Pons (tissue), 1 donor: ENCODE measurements around the gene IL12B.
"Not testable (repeated sequence)": the region's sequence is repeated elsewhere in the genome, so short reads cannot be mapped to it uniquely, and the experiment has no call there.

ENCODE experiments used
- DNase-seq: peaks from one replicate; pipeline ENCODE4 v3.0.0-alpha.2; 2016; ENCODE audit warnings: low spot score

Gene IL12B

GRCh38 chr5:159330131-159330800 lies at the start of gene IL12B:
Gene IL12B, minus strand, starts transcription at chr5:159330487. Its CDS starts 3,705 bp downstream, at chr5:159326782.
- DNase-seq: no peak

GRCh38 chr5:159377653-159378052 lies 47.4 kb upstream of the IL12B start:
- DNase-seq: no peak

GRCh38 chr5:159367866-159368265 lies 37.6 kb upstream of the IL12B start:
- DNase-seq: not testable (repeated sequence)

GRCh38 chr5:159366776-159367175 lies 36.5 kb upstream of the IL12B start:
- DNase-seq: not testable (repeated sequence)

- peak; percentile 73 for DNase-seq
Measured at GRCh38 chr5:159362220-159362619, 31.9 kb upstream of the IL12B start.

GRCh38 chr5:159359871-159360270 lies 29.6 kb upstream of the IL12B start:
- not testable (repeated sequence) for DNase-seq

GRCh38 chr5:159359408-159359807 lies 29.1 kb upstream of the IL12B start:
- DNase-seq: peak; percentile 47

GRCh38 chr5:159353661-159354252 lies 23.5 kb upstream of the IL12B start:
- DNase-seq: no peak

GRCh38 chr5:159350644-159351043 lies 20.4 kb upstream of the IL12B start:
- DNase-seq: not testable (repeated sequence)

GRCh38 chr5:159350216-159350615 lies 19.9 kb upstream of the IL12B start:
- not testable (repeated sequence) for DNase-seq

- DNase-seq: peak; percentile 45
Measured at GRCh38 chr5:159345861-159346260, 15.6 kb upstream of the IL12B start.

- DNase-seq: peak; percentile 76
Measured at GRCh38 chr5:159345336-159345735, 15.0 kb upstream of the IL12B start.

- no peak for DNase-seq
Measured at GRCh38 chr5:159343295-159344094, 13.2 kb upstream of the IL12B start.

- no peak for DNase-seq
Measured at GRCh38 chr5:159342840-159343239, 12.6 kb upstream of the IL12B start.

- DNase-seq: peak; percentile 74
Measured at GRCh38 chr5:159341906-159342310, 11.6 kb upstream of the IL12B start.

- DNase-seq: no peak
Measured at GRCh38 chr5:159341145-159341544, 10.9 kb upstream of the IL12B start.

GRCh38 chr5:159340511-159340910 lies 10.2 kb upstream of the IL12B start:
- no peak for DNase-seq

GRCh38 chr5:159339460-159339859 lies 9.2 kb upstream of the IL12B start:
- no peak for DNase-seq

- no peak for DNase-seq
Measured at GRCh38 chr5:159338118-159338517, 7.8 kb upstream of the IL12B start.

GRCh38 chr5:159337016-159337955 lies 7.0 kb upstream of the IL12B start:
- no peak for DNase-seq

- no peak for DNase-seq
Measured at GRCh38 chr5:159336586-159336985, 6.3 kb upstream of the IL12B start.

- DNase-seq: no peak
Measured at GRCh38 chr5:159333545-159333925, 3.2 kb upstream of the IL12B start.
